Measurements from ENCODE around the gene LCP2.

LCP2 gene

DNA sequence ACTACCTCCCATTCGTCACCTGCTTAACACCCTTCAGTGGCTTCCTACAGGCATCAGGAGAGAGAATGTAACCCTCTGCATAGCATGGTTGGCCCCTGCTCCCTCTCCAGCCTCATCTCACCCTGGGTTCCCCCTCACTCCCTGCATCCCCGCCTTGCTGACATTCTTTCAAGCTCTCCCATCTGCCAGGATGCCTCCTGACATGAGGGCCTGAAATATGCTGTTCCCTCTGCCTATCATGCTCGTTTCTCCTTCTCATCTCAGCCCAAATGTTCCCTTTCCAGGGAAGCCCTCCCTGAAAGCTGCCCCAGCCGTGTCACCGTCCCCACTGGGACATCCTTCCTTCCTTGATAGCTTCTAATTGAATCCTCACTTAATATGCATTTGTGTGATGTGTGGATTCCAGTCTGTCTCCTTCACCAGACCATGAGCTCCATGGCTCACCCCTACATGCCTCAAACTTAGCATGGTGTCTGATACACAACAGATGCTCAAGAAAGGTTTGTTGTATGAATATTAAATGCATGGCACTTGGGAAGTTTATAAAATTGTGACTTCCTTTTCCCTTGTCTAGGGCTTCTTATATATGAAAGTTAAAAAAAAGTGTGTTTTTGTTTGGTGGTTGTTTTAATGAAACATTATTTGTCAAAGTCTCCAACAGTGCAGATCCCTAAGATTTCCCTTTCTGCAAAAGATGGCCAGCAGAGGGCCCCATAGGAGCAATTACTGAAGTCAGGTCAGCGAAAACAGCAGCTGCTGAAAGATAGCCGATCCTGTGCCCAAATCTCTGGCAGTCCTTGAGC lies 72.0 kb downstream of the LCP2 start:
- peak; percentile 20 for DNase-seq (ENCODE audit: extremely low read depth, low read depth)
- TF ChIP-seq, protein P1, sequence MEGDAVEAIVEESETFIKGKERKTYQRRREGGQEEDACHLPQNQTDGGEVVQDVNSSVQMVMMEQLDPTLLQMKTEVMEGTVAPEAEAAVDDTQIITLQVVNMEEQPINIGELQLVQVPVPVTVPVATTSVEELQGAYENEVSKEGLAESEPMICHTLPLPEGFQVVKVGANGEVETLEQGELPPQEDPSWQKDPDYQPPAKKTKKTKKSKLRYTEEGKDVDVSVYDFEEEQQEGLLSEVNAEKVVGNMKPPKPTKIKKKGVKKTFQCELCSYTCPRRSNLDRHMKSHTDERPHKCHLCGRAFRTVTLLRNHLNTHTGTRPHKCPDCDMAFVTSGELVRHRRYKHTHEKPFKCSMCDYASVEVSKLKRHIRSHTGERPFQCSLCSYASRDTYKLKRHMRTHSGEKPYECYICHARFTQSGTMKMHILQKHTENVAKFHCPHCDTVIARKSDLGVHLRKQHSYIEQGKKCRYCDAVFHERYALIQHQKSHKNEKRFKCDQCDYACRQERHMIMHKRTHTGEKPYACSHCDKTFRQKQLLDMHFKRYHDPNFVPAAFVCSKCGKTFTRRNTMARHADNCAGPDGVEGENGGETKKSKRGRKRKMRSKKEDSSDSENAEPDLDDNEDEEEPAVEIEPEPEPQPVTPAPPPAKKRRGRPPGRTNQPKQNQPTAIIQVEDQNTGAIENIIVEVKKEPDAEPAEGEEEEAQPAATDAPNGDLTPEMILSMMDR (IDR thresholded peaks at IDR 0.05; ENCODE audit: low read depth, low read length): peak; percentile 76

DNA sequence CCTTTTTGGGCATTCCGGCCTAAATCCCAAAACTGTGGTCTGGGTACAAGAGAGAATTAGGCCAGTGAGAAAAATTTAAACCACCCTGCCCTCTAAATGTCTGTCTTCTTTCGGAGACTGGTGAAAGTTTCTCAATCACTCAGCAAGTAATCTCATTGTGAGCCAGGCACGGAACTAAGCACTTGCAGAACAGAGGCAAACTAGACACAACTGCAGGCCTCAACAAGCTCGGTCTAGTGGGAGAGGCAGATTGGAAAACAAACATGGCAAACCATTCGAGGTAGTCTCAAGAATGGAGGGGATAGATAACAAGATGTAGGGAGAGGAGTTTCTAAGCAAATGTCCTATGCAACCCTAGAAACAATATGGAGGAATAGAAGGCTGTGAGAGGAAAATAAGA lies 73.7 kb downstream of the LCP2 start:
- TF ChIP-seq, protein P1 (IDR thresholded peaks at IDR 0.05; ENCODE audit: low read depth, low read length): no peak
- no peak for DNase-seq (ENCODE audit: extremely low read depth, low read depth)

GRCh38 chr5:170223360-170223759 lies 74.2 kb downstream of the LCP2 start:
- no peak for DNase-seq (ENCODE audit: extremely low read depth, low read depth)
- TF ChIP-seq, protein P1 (IDR thresholded peaks at IDR 0.05; ENCODE audit: low read depth, low read length): no peak

GRCh38 chr5:170221327-170221741 lies 76.2 kb downstream of the LCP2 start:
- DNase-seq (ENCODE audit: extremely low read depth, low read depth): no peak

GRCh38 chr5:170220191-170220590 lies 77.4 kb downstream of the LCP2 start:
- DNase-seq (ENCODE audit: extremely low read depth, low read depth): no peak
- TF ChIP-seq, protein P1 (IDR thresholded peaks at IDR 0.05; ENCODE audit: low read depth, low read length): no peak

More at GRCh38 chr5:170221327-170221741, 76.2 kb downstream of the LCP2 start:
- TF ChIP-seq, protein P1 (IDR thresholded peaks at IDR 0.05; ENCODE audit: low read depth, low read length): no peak

GRCh38 chr5:170219615-170220014 lies 78.0 kb downstream of the LCP2 start:
- no peak for DNase-seq (ENCODE audit: extremely low read depth, low read depth)
- TF ChIP-seq, protein P1 (IDR thresholded peaks at IDR 0.05; ENCODE audit: low read depth, low read length): no peak

- no peak for DNase-seq (ENCODE audit: extremely low read depth, low read depth)
- TF ChIP-seq, protein P1 (IDR thresholded peaks at IDR 0.05; ENCODE audit: low read depth, low read length): no peak
Observed at GRCh38 chr5:170218726-170219125, 78.9 kb downstream of the LCP2 start.
